RWPE2 (cell line): ENCODE measurements around the gene MAN2A2.

ENCODE experiments used
- ATAC-seq: fragments of 200-7000 bp; cut with Tn5 transposase; 3 replicates; pipeline ENCODE4 v1.9.1; 2021; ENCODE audit warnings: low read depth
- DNase-seq: peaks from one replicate; pipeline ENCODE4 v3.0.0-alpha.2; 2020; ENCODE audit warnings: low spot score
- H3K27ac ChIP-seq: fragments of 450-650 bp; 2 replicates; pipeline ENCODE4 v1.5.1; 2017; ENCODE audit warnings: mild to moderate bottlenecking; ENCODE audit not compliant: poor library complexity, severe bottlenecking
- H3K27me3 ChIP-seq: fragments of 250-450 bp; sonication (Bioruptor Pico); 2 replicates; pipeline ENCODE4 v1.5.1; 2021; ENCODE audit warnings: mild to moderate bottlenecking, moderate library complexity; ENCODE audit not compliant: insufficient read depth, poor library complexity, severe bottlenecking
- H3K36me3 ChIP-seq: fragments of 250-450 bp; sonication (Bioruptor Pico); 2 replicates; pipeline ENCODE4 v1.5.1; 2020; ENCODE audit warnings: low read depth, mild to moderate bottlenecking, moderate library complexity
- H3K4me1 ChIP-seq: fragments of 250-450 bp; sonication (Bioruptor Pico); 2 replicates; pipeline ENCODE4 v1.5.1; 2021; ENCODE audit warnings: mild to moderate bottlenecking, moderate library complexity; ENCODE audit not compliant: insufficient read depth, poor library complexity, severe bottlenecking
- H3K4me3 ChIP-seq: fragments of 250-450 bp; sonication (Bioruptor Pico); 2 replicates; pipeline ENCODE4 v1.5.1; 2021; ENCODE audit warnings: mild to moderate bottlenecking, moderate library complexity; ENCODE audit not compliant: severe bottlenecking
- H3K9me3 ChIP-seq: fragments of 250-450 bp; sonication (Bioruptor Pico); 2 replicates; pipeline ENCODE4 v1.5.1; 2021; ENCODE audit warnings: mild to moderate bottlenecking, moderate library complexity; ENCODE audit not compliant: severe bottlenecking
- CTCF ChIP-seq: fragments of 450-650 bp; IDR thresholded peaks from one replicate; pipeline ENCODE4 v1.5.1; 2017; ENCODE audit warnings: mild to moderate bottlenecking, moderate library complexity; ENCODE audit not compliant: poor library complexity, severe bottlenecking

MAN2A2 gene

GRCh38 chr15:90949979-90950675, 47.0 kb downstream of the MAN2A2 start:
- Histone ChIP-seq H3K4me3 (no peak overlapping the region), H3K4me1 (peaks cover 9% of the 10 kb centered on the region), H3K36me3 (peaks cover 72% of the 10 kb centered on the region), H3K27ac (peak overlapping the region; percentile 36), H3K27me3 (no peaks in the 10 kb centered on the region), H3K9me3 (no peaks in the 10 kb centered on the region)
- DNase-seq (no peak), ATAC-seq (no peak)
- no peak for TF ChIP-seq CTCF

GRCh38 chr15:90950676-90951075, 47.6 kb downstream of the MAN2A2 start:
- ATAC-seq (no peak), DNase-seq (no peak)
- H3K36me3 ChIP-seq, result peaks cover 66% of the 10 kb centered on the region
- H3K27ac ChIP-seq, result no peak overlapping the region
- peaks cover 9% of the 10 kb centered on the region for H3K4me1 ChIP-seq
- H3K4me3 ChIP-seq, result no peak overlapping the region
- no peaks in the 10 kb centered on the region for H3K27me3 ChIP-seq
- H3K9me3 ChIP-seq, result no peaks in the 10 kb centered on the region
- no peak for TF ChIP-seq CTCF

- no peak overlapping the region for H3K27ac ChIP-seq
- DNase-seq (no peak), ATAC-seq (no peak)
- H3K9me3 ChIP-seq, result no peaks in the 10 kb centered on the region
- H3K4me1 ChIP-seq, result peaks cover 14% of the 10 kb centered on the region
- peaks cover 49% of the 10 kb centered on the region for H3K36me3 ChIP-seq
- H3K4me3 ChIP-seq, result no peak overlapping the region
- H3K27me3 ChIP-seq, result no peaks in the 10 kb centered on the region
- no peak for TF ChIP-seq CTCF
Measured at GRCh38 chr15:90952901-90953677, 50.0 kb downstream of the MAN2A2 start.

- Histone ChIP-seq H3K4me1 (peaks cover 12% of the 10 kb centered on the region), H3K27ac (peak overlapping the region; percentile 76), H3K27me3 (no peaks in the 10 kb centered on the region), H3K36me3 (peaks cover 44% of the 10 kb centered on the region), H3K4me3 (no peak overlapping the region), H3K9me3 (no peaks in the 10 kb centered on the region)
- ATAC-seq, result no peak
- DNase-seq, result no peak
- TF ChIP-seq CTCF, result no peak
Measured at GRCh38 chr15:90953947-90954711, 51.0 kb downstream of the MAN2A2 start.
